Activated CD8-positive, alpha-beta T cell treated with anti-CD3 and anti-CD28 coated beads for 36 hours (primary cell): ENCODE results near the gene MLXIP. TPM values are rescaled to one million over a fixed set of nuclear protein-coding genes. Genes with fewer than 3 reads are reported as not detected.

Source experiments
- ATAC-seq: fragments of 200-7000 bp; cut with Tn5 transposase; one replicate; pipeline ENCODE4 v1.10.0; 2021; ENCODE audit warnings: mild to moderate bottlenecking, moderate library complexity
- CTCF ChIA-PET: fragments of 350-600 bp; sonication (Branson Sonifier 250); formaldehyde crosslinking; loops from one replicate; lab custom pipeline; 2021; ENCODE audit warnings: antibody characterized with exemption; lab: Charles Lee
- POLR2A ChIA-PET: fragments of 350-600 bp; sonication (Branson Sonifier 250); formaldehyde crosslinking; loops from one replicate; lab custom pipeline; 2021; ENCODE audit warnings: antibody characterized with exemption; lab: Charles Lee
- DNase-seq: peaks from one replicate; pipeline ENCODE4 v3.0.0-alpha.2; 2020
- H3K27ac Mint-ChIP-seq: one replicate; pipeline ENCODE4 v1.8.0; 2021; ENCODE audit warnings: mild to moderate bottlenecking, mixed read lengths
- H3K27me3 Mint-ChIP-seq: one replicate; pipeline ENCODE4 v1.8.0; 2021; ENCODE audit warnings: mixed read lengths
- H3K36me3 Mint-ChIP-seq: one replicate; pipeline ENCODE4 v1.8.0; 2021; ENCODE audit warnings: low read depth, mixed read lengths
- H3K4me1 Mint-ChIP-seq: one replicate; pipeline ENCODE4 v1.8.0; 2021; ENCODE audit warnings: low read depth, mixed read lengths
- H3K4me3 Mint-ChIP-seq: one replicate; pipeline ENCODE4 v1.8.0; 2021; ENCODE audit warnings: mild to moderate bottlenecking, moderate library complexity, mixed read lengths
- H3K9me3 Mint-ChIP-seq: one replicate; pipeline ENCODE4 v1.8.0; 2021; ENCODE audit warnings: mixed read lengths
- CTCF ChIP-seq: fragments of 200-600 bp; IDR thresholded peaks from one replicate; pipeline ENCODE4 v1.8.0; 2022; ENCODE audit warnings: antibody characterized with exemption, mild to moderate bottlenecking
- intact Hi-C: fragments of 100-400 bp; cut with micrococcal nuclease; formaldehyde crosslinking; loops from one replicate; pipeline ENCODE4 v1.10.0; 2022
- total RNA-seq, 2 experiments: library from RNA; stranded (reverse); gene quantifications; one replicate each; pipeline ENCODE4 v1.2.3, GENCODE V29; 2021

MLXIP gene
- total RNA-seq, 2 experiments from 2014 or later: 26.0 to 28.7 TPM

GRCh38 chr12:122085591-122085990 is 7.0 kb downstream of the MLXIP start:
- DNase-seq (no peak), ATAC-seq (no peak)
- intact Hi-C loops: no loop called here
- TF ChIP-seq CTCF: no peak
- ChIA-PET CTCF (interaction anchor here (1.3 to 6.6 kb wide), 4 partner anchors 14 to 38 kb away, joined by 4 to 53 read pairs (median 10); no protein-coding TSS in a partner anchor), POLR2A (interaction anchor here (5.8 kb wide), 1 partner anchor 12 kb away, joined by 53 read pairs; no protein-coding TSS in a partner anchor)
- Mint-ChIP-seq H3K9me3 (no peaks in the 10 kb centered on the region), H3K27me3 (no peaks in the 10 kb centered on the region), H3K27ac (peak overlapping the region; percentile 82), H3K4me1 (peaks cover 75% of the 10 kb centered on the region), H3K36me3 (peaks cover 50% of the 10 kb centered on the region), H3K4me3 (peak overlapping the region; percentile 46)

GRCh38 chr12:122086116-122086515 is 7.6 kb downstream of the MLXIP start:
- no peak for TF ChIP-seq CTCF
- H3K9me3 Mint-ChIP-seq: no peaks in the 10 kb centered on the region
- DNase-seq: no peak
- CTCF ChIA-PET: interaction anchor here (1.2 to 6.6 kb wide), 5 partner anchors 11 to 37 kb away, joined by 3 to 53 read pairs (median 9); no protein-coding TSS in a partner anchor
- peaks cover 74% of the 10 kb centered on the region for H3K4me1 Mint-ChIP-seq
- intact Hi-C loops: no loop called here
- peak; percentile 14 for ATAC-seq
- peak overlapping the region; percentile 46 for H3K4me3 Mint-ChIP-seq
- H3K27me3 Mint-ChIP-seq: no peaks in the 10 kb centered on the region
- H3K36me3 Mint-ChIP-seq: peaks cover 55% of the 10 kb centered on the region
- peak overlapping the region; percentile 82 for H3K27ac Mint-ChIP-seq
- POLR2A ChIA-PET: interaction anchor here (0.6 to 5.8 kb wide), 4 partner anchors 12 to 199 kb away, joined by 3 to 53 read pairs (median 10); no protein-coding TSS in a partner anchor

- ChIA-PET CTCF (interaction anchor here (1.2 to 6.6 kb wide), 6 partner anchors 12 to 36 kb away, joined by 3 to 53 read pairs (median 10); no protein-coding TSS in a partner anchor), POLR2A (interaction anchor here (0.6 to 5.8 kb wide), 5 partner anchors 11 to 199 kb away, joined by 3 to 53 read pairs (median 4); no protein-coding TSS in a partner anchor)
- no peak for ATAC-seq
- Mint-ChIP-seq H3K9me3 (no peaks in the 10 kb centered on the region), H3K36me3 (peaks cover 61% of the 10 kb centered on the region), H3K27me3 (no peaks in the 10 kb centered on the region), H3K4me1 (peaks cover 67% of the 10 kb centered on the region), H3K27ac (peak overlapping the region; percentile 82), H3K4me3 (peak overlapping the region; percentile 46)
- TF ChIP-seq CTCF: no peak
- DNase-seq: no peak
- intact Hi-C loops: no loop called here
Observed at GRCh38 chr12:122086641-122087285, 8.2 kb downstream of the MLXIP start.

GRCh38 chr12:122087431-122088178 is 9.0 kb downstream of the MLXIP start:
- no peaks in the 10 kb centered on the region for H3K9me3 Mint-ChIP-seq
- ChIA-PET POLR2A (interaction anchor here (0.6 to 5.8 kb wide), 7 partner anchors 10 to 311 kb away, joined by 3 to 53 read pairs (median 4); no protein-coding TSS in a partner anchor), CTCF (interaction anchor here (0.8 to 6.6 kb wide), 10 partner anchors 8 to 103 kb away, joined by 3 to 53 read pairs (median 6); partner anchors contain the start of gene MLXIP)
- no peak for TF ChIP-seq CTCF
- DNase-seq (no peak), ATAC-seq (no peak)
- no peak overlapping the region for H3K4me3 Mint-ChIP-seq
- intact Hi-C loops: no loop called here
- H3K36me3 Mint-ChIP-seq: peaks cover 59% of the 10 kb centered on the region
- H3K27me3 Mint-ChIP-seq: no peaks in the 10 kb centered on the region
- H3K27ac Mint-ChIP-seq: peak overlapping the region; percentile 82
- peaks cover 59% of the 10 kb centered on the region for H3K4me1 Mint-ChIP-seq
